ENCODE measurements around the gene PXDC1.

DNA sequence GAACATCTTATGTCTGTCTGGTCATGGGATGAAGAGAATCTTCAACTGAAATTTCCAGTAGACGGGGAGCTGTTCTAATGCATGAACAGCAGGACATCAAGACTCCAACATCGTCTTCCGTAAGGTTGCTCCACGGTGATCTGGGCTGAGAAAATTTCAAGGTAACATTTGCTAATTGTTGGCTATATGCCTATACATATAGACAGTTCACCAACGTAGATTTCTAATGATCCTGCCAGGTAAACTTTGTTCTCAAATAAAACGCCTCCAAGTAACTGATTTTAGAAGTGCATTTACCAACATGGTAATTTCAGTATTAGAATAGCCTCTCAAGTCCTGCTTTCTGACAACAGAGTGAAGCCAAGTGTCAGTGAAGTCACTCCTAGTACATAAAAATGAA, 11.3 kb upstream of the PXDC1 start:
- TF ChIP-seq, protein P1, sequence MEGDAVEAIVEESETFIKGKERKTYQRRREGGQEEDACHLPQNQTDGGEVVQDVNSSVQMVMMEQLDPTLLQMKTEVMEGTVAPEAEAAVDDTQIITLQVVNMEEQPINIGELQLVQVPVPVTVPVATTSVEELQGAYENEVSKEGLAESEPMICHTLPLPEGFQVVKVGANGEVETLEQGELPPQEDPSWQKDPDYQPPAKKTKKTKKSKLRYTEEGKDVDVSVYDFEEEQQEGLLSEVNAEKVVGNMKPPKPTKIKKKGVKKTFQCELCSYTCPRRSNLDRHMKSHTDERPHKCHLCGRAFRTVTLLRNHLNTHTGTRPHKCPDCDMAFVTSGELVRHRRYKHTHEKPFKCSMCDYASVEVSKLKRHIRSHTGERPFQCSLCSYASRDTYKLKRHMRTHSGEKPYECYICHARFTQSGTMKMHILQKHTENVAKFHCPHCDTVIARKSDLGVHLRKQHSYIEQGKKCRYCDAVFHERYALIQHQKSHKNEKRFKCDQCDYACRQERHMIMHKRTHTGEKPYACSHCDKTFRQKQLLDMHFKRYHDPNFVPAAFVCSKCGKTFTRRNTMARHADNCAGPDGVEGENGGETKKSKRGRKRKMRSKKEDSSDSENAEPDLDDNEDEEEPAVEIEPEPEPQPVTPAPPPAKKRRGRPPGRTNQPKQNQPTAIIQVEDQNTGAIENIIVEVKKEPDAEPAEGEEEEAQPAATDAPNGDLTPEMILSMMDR (IDR thresholded peaks at IDR 0.05; ENCODE audit: low read depth, low read length, missing input control): no peak
- no peak for TF ChIP-seq EGR1 (IDR thresholded peaks at IDR 0.05; ENCODE audit: low read depth in 2 of 2)
- TF ChIP-seq HNF4G (IDR thresholded peaks at IDR 0.05): no peak

Data from liver (tissue), 3 donors.